MM.1S (cell line): ENCODE measurements around the gene ENOX2.

Experiments
- DNase-seq: peaks from one replicate; pipeline ENCODE4 v3.0.0-alpha.2; 2015
- H2AFZ ChIP-seq: fragments of 300-600 bp; sonication (generic); 2 replicates; pipeline ENCODE4 v1.6.0; 2016; ENCODE audit warnings: antibody characterized with exemption, low read length
- H3F3A ChIP-seq: fragments of 300-600 bp; sonication (generic); 2 replicates; pipeline ENCODE4 v1.6.1; 2016; ENCODE audit warnings: mild to moderate bottlenecking, antibody characterized with exemption, low read length, moderate library complexity, mixed read lengths; ENCODE audit not compliant: insufficient read depth
- H3K27ac ChIP-seq: fragments of 300-600 bp; sonication (generic); 2 replicates; pipeline ENCODE4 v1.5.1; 2016; ENCODE audit warnings: mild to moderate bottlenecking, low read length
- H3K27me3 ChIP-seq: fragments of 300-600 bp; sonication (generic); replicated peaks from 2 replicates; pipeline ENCODE4 v1.6.0; 2016; ENCODE audit warnings: low read length; ENCODE audit not compliant: insufficient read depth
- H3K36me3 ChIP-seq: fragments of 300-600 bp; sonication (generic); replicated peaks from 2 replicates; pipeline ENCODE4 v1.6.1; 2016; ENCODE audit warnings: mild to moderate bottlenecking, low read length, mixed read lengths; ENCODE audit not compliant: insufficient read depth
- H3K4me1 ChIP-seq: fragments of 300-600 bp; sonication (generic); 2 replicates; pipeline ENCODE4 v1.6.1; 2016; ENCODE audit warnings: low read length, mixed read lengths
- H3K4me2 ChIP-seq: fragments of 300-600 bp; sonication (generic); 2 replicates; pipeline ENCODE4 v1.6.0; 2016; ENCODE audit warnings: low read depth, low read length
- H3K4me3 ChIP-seq: fragments of 300-600 bp; sonication (generic); 2 replicates; pipeline ENCODE4 v1.5.1; 2016; ENCODE audit warnings: low read length, mixed read lengths
- H3K79me2 ChIP-seq: fragments of 300-600 bp; sonication (generic); 2 replicates; pipeline ENCODE4 v1.6.1; 2016; ENCODE audit warnings: mixed run types, low read length, mixed read lengths
- H3K9ac ChIP-seq: fragments of 300-600 bp; sonication (generic); 2 replicates; pipeline ENCODE4 v1.6.1; 2016; ENCODE audit warnings: low read length, mixed read lengths
- H3K9me2 ChIP-seq: fragments of 300-600 bp; sonication (generic); replicated peaks from 2 replicates; pipeline ENCODE4 v1.6.1; 2016; ENCODE audit warnings: mild to moderate bottlenecking, low read length, mixed read lengths; ENCODE audit not compliant: insufficient read depth
- H3K9me3 ChIP-seq: fragments of 300-600 bp; sonication (generic); replicated peaks from 2 replicates; pipeline ENCODE4 v1.6.1; 2016; ENCODE audit warnings: mild to moderate bottlenecking, low read length, mixed read lengths; ENCODE audit not compliant: insufficient read depth
- H4K20me1 ChIP-seq: fragments of 300-600 bp; sonication (generic); 2 replicates; pipeline ENCODE4 v1.6.1; 2016; ENCODE audit warnings: mild to moderate bottlenecking, low read length, moderate library complexity, mixed read lengths; ENCODE audit not compliant: insufficient read depth
- EZH2 ChIP-seq: fragments of 300-600 bp; sonication (generic); optimal IDR thresholded peaks from 2 replicates; pipeline ENCODE3; 2017; ENCODE audit warnings: low read depth, mild to moderate bottlenecking, antibody characterized with exemption, low read length, mixed read lengths
- EZH2phosphoT487 ChIP-seq: fragments of 300-600 bp; sonication (generic); IDR thresholded peaks from 2 replicates; pipeline ENCODE4 v1.6.1; 2018; ENCODE audit warnings: antibody characterized with exemption, low read length
- TF ChIP-seq, protein P1 (sequence below): fragments of 300-600 bp; sonication (generic); IDR thresholded peaks from 2 replicates; pipeline ENCODE4 v1.5.1; 2016; ENCODE audit warnings: antibody characterized with exemption, low read length, mixed read lengths

The ENOX2 gene

GRCh38 chrX:130857207-130857606 lies 45.8 kb downstream of the ENOX2 start:
- TF ChIP-seq, protein P1, sequence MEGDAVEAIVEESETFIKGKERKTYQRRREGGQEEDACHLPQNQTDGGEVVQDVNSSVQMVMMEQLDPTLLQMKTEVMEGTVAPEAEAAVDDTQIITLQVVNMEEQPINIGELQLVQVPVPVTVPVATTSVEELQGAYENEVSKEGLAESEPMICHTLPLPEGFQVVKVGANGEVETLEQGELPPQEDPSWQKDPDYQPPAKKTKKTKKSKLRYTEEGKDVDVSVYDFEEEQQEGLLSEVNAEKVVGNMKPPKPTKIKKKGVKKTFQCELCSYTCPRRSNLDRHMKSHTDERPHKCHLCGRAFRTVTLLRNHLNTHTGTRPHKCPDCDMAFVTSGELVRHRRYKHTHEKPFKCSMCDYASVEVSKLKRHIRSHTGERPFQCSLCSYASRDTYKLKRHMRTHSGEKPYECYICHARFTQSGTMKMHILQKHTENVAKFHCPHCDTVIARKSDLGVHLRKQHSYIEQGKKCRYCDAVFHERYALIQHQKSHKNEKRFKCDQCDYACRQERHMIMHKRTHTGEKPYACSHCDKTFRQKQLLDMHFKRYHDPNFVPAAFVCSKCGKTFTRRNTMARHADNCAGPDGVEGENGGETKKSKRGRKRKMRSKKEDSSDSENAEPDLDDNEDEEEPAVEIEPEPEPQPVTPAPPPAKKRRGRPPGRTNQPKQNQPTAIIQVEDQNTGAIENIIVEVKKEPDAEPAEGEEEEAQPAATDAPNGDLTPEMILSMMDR = no peak
- TF ChIP-seq EZH2phosphoT487 = no peak
- no peak for TF ChIP-seq EZH2
- Histone ChIP-seq H3K27me3 (no peaks in the 10 kb centered on the region), H2AFZ (no peak overlapping the region), H3K4me2 (no peak overlapping the region), H4K20me1 (no peaks in the 10 kb centered on the region), H3K4me1 (peaks cover 9% of the 10 kb centered on the region), H3K27ac (no peak overlapping the region), H3K9ac (no peak overlapping the region), H3K36me3 (no peaks in the 10 kb centered on the region), H3F3A (no peaks in the 10 kb centered on the region), H3K9me3 (no peaks in the 10 kb centered on the region), H3K4me3 (no peak overlapping the region), H3K9me2 (no peaks in the 10 kb centered on the region), H3K79me2 (no peaks in the 10 kb centered on the region)
- DNase-seq = no peak

DNA sequence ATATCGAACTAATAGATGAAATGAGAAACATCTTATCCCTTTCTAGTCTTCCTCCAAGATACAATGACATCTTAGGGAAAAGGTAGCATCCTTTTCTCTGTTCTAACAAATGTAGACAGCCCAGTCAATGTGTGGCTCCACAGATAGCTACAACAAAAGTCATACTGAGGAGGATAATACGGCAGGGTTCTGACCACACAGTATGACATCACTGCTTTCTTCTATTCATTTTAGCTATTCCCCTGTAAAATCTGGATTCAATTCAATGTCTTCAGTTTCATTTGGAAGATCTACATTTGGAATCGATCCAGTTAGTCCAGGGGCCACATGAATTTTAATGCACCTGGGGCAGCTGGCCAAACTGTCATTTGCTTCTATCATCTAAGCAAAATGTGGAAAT lies 51.4 kb downstream of the ENOX2 start:
- TF ChIP-seq EZH2 = no peak
- TF ChIP-seq, protein P1 = no peak
- no peak for TF ChIP-seq EZH2phosphoT487
- H3K27ac ChIP-seq = no peak overlapping the region
- no peak overlapping the region for H3K4me2 ChIP-seq
- H3K9me3 ChIP-seq = no peaks in the 10 kb centered on the region
- no peaks in the 10 kb centered on the region for H3K79me2 ChIP-seq
- peaks cover 26% of the 10 kb centered on the region for H3F3A ChIP-seq
- no peaks in the 10 kb centered on the region for H4K20me1 ChIP-seq
- DNase-seq = no peak
- no peak overlapping the region for H3K4me3 ChIP-seq
- H3K36me3 ChIP-seq = no peaks in the 10 kb centered on the region
- no peak overlapping the region for H2AFZ ChIP-seq
- no peaks in the 10 kb centered on the region for H3K27me3 ChIP-seq
- H3K4me1 ChIP-seq = peaks cover 27% of the 10 kb centered on the region
- no peaks in the 10 kb centered on the region for H3K9me2 ChIP-seq
- no peak overlapping the region for H3K9ac ChIP-seq

GRCh38 chrX:130848763-130849162 lies 54.2 kb downstream of the ENOX2 start:
- no peaks in the 10 kb centered on the region for H3K79me2 ChIP-seq
- no peak overlapping the region for H2AFZ ChIP-seq
- peaks cover 26% of the 10 kb centered on the region for H3F3A ChIP-seq
- peaks cover 27% of the 10 kb centered on the region for H3K4me1 ChIP-seq
- DNase-seq = peak; percentile 57
- TF ChIP-seq EZH2phosphoT487 (no peak), EZH2 (no peak)
- TF ChIP-seq, protein P1 = no peak
- H3K36me3 ChIP-seq = no peaks in the 10 kb centered on the region
- H3K9me2 ChIP-seq = no peaks in the 10 kb centered on the region
- no peaks in the 10 kb centered on the region for H4K20me1 ChIP-seq
- no peaks in the 10 kb centered on the region for H3K27me3 ChIP-seq
- no peaks in the 10 kb centered on the region for H3K9me3 ChIP-seq
- H3K4me3 ChIP-seq = peak overlapping the region; percentile 24; the same call in 1 of the 2 replicates
- H3K9ac ChIP-seq = peak overlapping the region; percentile 19; the same call in 1 of the 2 replicates
- peak overlapping the region; percentile 75; the same call in 1 of the 2 replicates for H3K27ac ChIP-seq
- H3K4me2 ChIP-seq = peak overlapping the region; percentile 88; the same call in 1 of the 2 replicates
